Neural progenitor cell (in vitro differentiated cells): ENCODE measurements around the gene KRT1. TPM values are rescaled to one million over a fixed set of nuclear protein-coding genes. Genes with fewer than 3 reads are reported as not detected.

Source experiments
- DNase-seq: peaks from one replicate; pipeline ENCODE4 v3.0.0-alpha.2; 2016; ENCODE audit warnings: low spot score
- H2AFZ ChIP-seq: fragments of 200-600 bp; sonication (generic); replicated peaks from 2 replicates; pipeline ENCODE4 v1.6.1; 2016; ENCODE audit warnings: antibody characterized with exemption
- H3F3A ChIP-seq: fragments of 200-600 bp; sonication (generic); 2 replicates; pipeline ENCODE4 v1.6.1; 2016; ENCODE audit warnings: antibody characterized with exemption, low read depth
- H3K27ac ChIP-seq: fragments of 200-600 bp; sonication (generic); 2 replicates; pipeline ENCODE4 v1.5.1; 2016; ENCODE audit warnings: mild to moderate bottlenecking
- H3K27me3 ChIP-seq: fragments of 200-600 bp; sonication (generic); 2 replicates; pipeline ENCODE4 v1.6.1; 2016; ENCODE audit warnings: mild to moderate bottlenecking, moderate library complexity
- H3K36me3 ChIP-seq: fragments of 200-600 bp; sonication (generic); 2 replicates; pipeline ENCODE4 v1.5.1; 2016
- H3K4me1 ChIP-seq: fragments of 200-600 bp; sonication (generic); 2 replicates; pipeline ENCODE4 v1.6.1; 2016; ENCODE audit warnings: mixed run types
- H3K4me2 ChIP-seq: fragments of 200-600 bp; sonication (generic); 2 replicates; pipeline ENCODE4 v1.6.1; 2016
- H3K4me3 ChIP-seq: fragments of 200-600 bp; sonication (generic); 2 replicates; pipeline ENCODE4 v1.5.1; 2016
- H3K79me2 ChIP-seq: fragments of 200-600 bp; sonication (generic); 2 replicates; pipeline ENCODE4 v1.6.1; 2016; ENCODE audit warnings: low read depth
- H3K9ac ChIP-seq: fragments of 200-600 bp; sonication (generic); 2 replicates; pipeline ENCODE4 v1.6.1; 2016
- H3K9me3 ChIP-seq: fragments of 200-600 bp; sonication (generic); 2 replicates; pipeline ENCODE4 v1.5.1; 2016; ENCODE audit warnings: low read depth
- H4K20me1 ChIP-seq: fragments of 200-600 bp; sonication (generic); 2 replicates; pipeline ENCODE4 v1.6.1; 2016; ENCODE audit warnings: low read depth
- H3K27ac Mint-ChIP-seq: 3 replicates; pipeline ENCODE4 v1.8.0; 2021; ENCODE audit warnings: mixed read lengths
- H3K27me3 Mint-ChIP-seq: 2 replicates; pipeline ENCODE4 v1.8.0; 2022; ENCODE audit warnings: low read depth, mild to moderate bottlenecking, inconsistent platforms, moderate library complexity, mixed read lengths; ENCODE audit not compliant: insufficient read depth
- H3K36me3 Mint-ChIP-seq: 3 replicates; pipeline ENCODE4 v1.8.0; 2021; ENCODE audit warnings: mixed read lengths
- H3K4me1 Mint-ChIP-seq: 3 replicates; pipeline ENCODE4 v1.8.0; 2021; ENCODE audit warnings: mixed read lengths
- H3K4me3 Mint-ChIP-seq: 3 replicates; pipeline ENCODE4 v1.8.0; 2021; ENCODE audit warnings: mild to moderate bottlenecking, moderate library complexity, mixed read lengths
- H3K9me3 Mint-ChIP-seq: 3 replicates; pipeline ENCODE4 v1.8.0; 2020; ENCODE audit warnings: mixed read lengths
- CTCF ChIP-seq: fragments of 200-600 bp; sonication (generic); IDR thresholded peaks from 2 replicates; pipeline ENCODE4 v1.5.1; 2017; ENCODE audit warnings: antibody characterized with exemption, mild to moderate bottlenecking
- EZH2 ChIP-seq: fragments of 200-600 bp; sonication (generic); IDR thresholded peaks from 2 replicates; pipeline ENCODE4 v1.6.1; 2017; ENCODE audit warnings: antibody characterized with exemption, mild to moderate bottlenecking, moderate library complexity
- EZH2phosphoT487 ChIP-seq: fragments of 200-600 bp; sonication (generic); IDR thresholded peaks from 2 replicates; pipeline ENCODE4 v1.6.1; 2017; ENCODE audit warnings: antibody characterized with exemption
- total RNA-seq: library from RNA; depleted of rRNA; stranded (reverse); fragments of >200 nt; gene quantifications from 2 replicates; pipeline ENCODE4 v1.2.3, GENCODE V29; 2015; ENCODE audit warnings: low replicate concordance

Gene KRT1
- total RNA-seq, result not detected in 2 replicates

GRCh38 chr12:52680363-52680762, at the start of gene KRT1:
KRT1 (minus strand) TSS chr12:52680407; CDS start chr12:52680348, 59 bp downstream.
- Histone ChIP-seq H3K4me1 (no peaks in the 10 kb centered on the region), H2AFZ (no peak within 1 kb of the TSS), H3K4me2 (no peak within 1 kb of the TSS), H3K27ac (no peak within 1 kb of the TSS), H3K79me2 (no peaks in the 10 kb centered on the region), H3K9me3 (no peaks in the 10 kb centered on the region), H3K4me3 (no peak within 1 kb of the TSS), H3K9ac (no peak within 1 kb of the TSS), H3K27me3 (peaks cover 37% of the 10 kb centered on the region), H4K20me1 (no peaks in the 10 kb centered on the region), H3F3A (no peaks in the 10 kb centered on the region), H3K36me3 (no peaks in the 10 kb centered on the region)
- no peak within 1 kb of the TSS for H3K27ac Mint-ChIP-seq
- H3K4me3 Mint-ChIP-seq, result no peak within 1 kb of the TSS
- no peaks in the 10 kb centered on the region for H3K9me3 Mint-ChIP-seq
- no peak for TF ChIP-seq EZH2
- no peak for TF ChIP-seq EZH2phosphoT487
- TF ChIP-seq CTCF, result no peak
- no peak for DNase-seq
- peaks cover 16% of the 10 kb centered on the region for H3K27me3 Mint-ChIP-seq
- H3K36me3 Mint-ChIP-seq, result no peaks in the 10 kb centered on the region
- H3K4me1 Mint-ChIP-seq, result no peaks in the 10 kb centered on the region

- Histone ChIP-seq H4K20me1 (no peaks in the 10 kb centered on the region), H3K4me1 (no peaks in the 10 kb centered on the region), H2AFZ (no peak overlapping the region), H3K27me3 (peaks cover 74% of the 10 kb centered on the region), H3K9me3 (no peaks in the 10 kb centered on the region), H3K4me3 (no peak overlapping the region), H3K4me2 (no peak overlapping the region), H3K79me2 (no peaks in the 10 kb centered on the region), H3K27ac (no peak overlapping the region), H3K36me3 (no peaks in the 10 kb centered on the region), H3K9ac (no peak overlapping the region), H3F3A (no peaks in the 10 kb centered on the region)
- TF ChIP-seq CTCF (no peak), EZH2phosphoT487 (no peak), EZH2 (no peak)
- Mint-ChIP-seq H3K9me3 (no peaks in the 10 kb centered on the region), H3K27ac (no peak overlapping the region), H3K27me3 (peaks cover 14% of the 10 kb centered on the region), H3K36me3 (no peaks in the 10 kb centered on the region), H3K4me3 (no peak overlapping the region), H3K4me1 (no peaks in the 10 kb centered on the region)
- no peak for DNase-seq
Measured at GRCh38 chr12:52729147-52729546, 48.9 kb upstream of the KRT1 start.

- H3K9me3 Mint-ChIP-seq, result no peaks in the 10 kb centered on the region
- H3K36me3 Mint-ChIP-seq, result no peaks in the 10 kb centered on the region
- peaks cover 13% of the 10 kb centered on the region for H3K27me3 Mint-ChIP-seq
- H3K4me3 Mint-ChIP-seq, result no peak overlapping the region
- Histone ChIP-seq H2AFZ (no peak overlapping the region), H3K27ac (no peak overlapping the region), H3K79me2 (no peaks in the 10 kb centered on the region), H3F3A (no peaks in the 10 kb centered on the region), H4K20me1 (no peaks in the 10 kb centered on the region), H3K9ac (no peak overlapping the region), H3K36me3 (no peaks in the 10 kb centered on the region), H3K4me1 (no peaks in the 10 kb centered on the region), H3K27me3 (peaks cover 67% of the 10 kb centered on the region), H3K4me3 (no peak overlapping the region), H3K4me2 (no peak overlapping the region), H3K9me3 (no peaks in the 10 kb centered on the region)
- no peak for TF ChIP-seq CTCF
- no peak for TF ChIP-seq EZH2
- no peak for TF ChIP-seq EZH2phosphoT487
- H3K27ac Mint-ChIP-seq, result no peak overlapping the region
- H3K4me1 Mint-ChIP-seq, result no peaks in the 10 kb centered on the region
- DNase-seq, result no peak
Measured at GRCh38 chr12:52728374-52728773, 48.2 kb upstream of the KRT1 start.
